Loucy (cell line): Measurements from ENCODE around the gene SLC6A2.

Source experiments
- H2AFZ ChIP-seq: fragments of 200-600 bp; sonication (generic); 2 replicates; pipeline ENCODE4 v1.6.0; 2016; ENCODE audit warnings: antibody characterized with exemption, mild to moderate bottlenecking, low read length, moderate library complexity
- H3F3A ChIP-seq: fragments of 200-600 bp; 2 replicates; pipeline ENCODE4 v1.6.0; 2016; ENCODE audit warnings: antibody characterized with exemption, low read depth, mild to moderate bottlenecking
- H3K27me3 ChIP-seq: fragments of 200-600 bp; sonication (generic); 2 replicates; pipeline ENCODE4 v1.6.1; 2014; ENCODE audit warnings: low read length, mild to moderate bottlenecking; ENCODE audit not compliant: insufficient read depth, poor library complexity, severe bottlenecking
- H3K36me3 ChIP-seq: fragments of 200-600 bp; sonication (generic); 2 replicates; pipeline ENCODE4 v1.6.1; 2016; ENCODE audit warnings: low read length; ENCODE audit not compliant: insufficient read depth
- H3K4me1 ChIP-seq: fragments of 200-600 bp; sonication (generic); 2 replicates; pipeline ENCODE4 v1.5.1; 2014; ENCODE audit warnings: low read length, mild to moderate bottlenecking; ENCODE audit not compliant: insufficient read depth, poor library complexity, severe bottlenecking
- H3K4me2 ChIP-seq: fragments of 200-600 bp; sonication (generic); 2 replicates; pipeline ENCODE4 v1.6.0; 2014; ENCODE audit warnings: antibody characterized with exemption, low read length, low read depth, mild to moderate bottlenecking; ENCODE audit not compliant: poor library complexity, severe bottlenecking
- H3K4me3 ChIP-seq: fragments of 200-600 bp; sonication (generic); 2 replicates; pipeline ENCODE4 v1.5.1; 2014; ENCODE audit warnings: low read length, mild to moderate bottlenecking, mixed read lengths; ENCODE audit not compliant: poor library complexity, severe bottlenecking
- H3K79me2 ChIP-seq: fragments of 200-600 bp; sonication (generic); 2 replicates; pipeline ENCODE4 v1.6.1; 2014; ENCODE audit warnings: low read length; ENCODE audit not compliant: insufficient read depth
- H3K9ac ChIP-seq: fragments of 200-600 bp; sonication (generic); 2 replicates; pipeline ENCODE4 v1.6.0; 2014; ENCODE audit warnings: mild to moderate bottlenecking, low read depth, low read length, moderate library complexity; ENCODE audit not compliant: poor library complexity, severe bottlenecking
- H3K9me2 ChIP-seq: fragments of 200-600 bp; sonication (generic); replicated peaks from 2 replicates; pipeline ENCODE4 v1.6.1; 2016; ENCODE audit warnings: low read depth, low read length, mixed read lengths
- H3K9me3 ChIP-seq: fragments of 200-600 bp; sonication (generic); 2 replicates; pipeline ENCODE4 v1.6.1; 2014; ENCODE audit warnings: mild to moderate bottlenecking, antibody characterized with exemption, low read length, low read depth; ENCODE audit not compliant: insufficient read depth
- H4K20me1 ChIP-seq: fragments of 200-600 bp; sonication (generic); 2 replicates; pipeline ENCODE4 v1.6.0; 2014; ENCODE audit warnings: antibody characterized with exemption, low read length, mild to moderate bottlenecking; ENCODE audit not compliant: insufficient read depth, poor library complexity, severe bottlenecking
- CTCF ChIP-seq: fragments of 200-600 bp; sonication (generic); conservative IDR thresholded peaks from 2 replicates; pipeline ENCODE4 v1.5.1; 2014; ENCODE audit warnings: mild to moderate bottlenecking, antibody characterized with exemption, low read length
- EZH2phosphoT487 ChIP-seq: fragments of 200-600 bp; IDR thresholded peaks from 2 replicates; pipeline ENCODE4 v1.6.1; 2018; ENCODE audit warnings: antibody characterized with exemption, mild to moderate bottlenecking, moderate library complexity, borderline replicate concordance

The SLC6A2 gene

GRCh38 chr16:55695595-55695994, 39.8 kb downstream of the SLC6A2 start:
- Histone ChIP-seq H3K4me3 (no peak overlapping the region), H4K20me1 (no peaks in the 10 kb centered on the region), H3K36me3 (no peaks in the 10 kb centered on the region), H3K4me2 (no peak overlapping the region), H3K9me3 (no peaks in the 10 kb centered on the region), H3K27me3 (no peaks in the 10 kb centered on the region), H2AFZ (no peak overlapping the region), H3K4me1 (no peaks in the 10 kb centered on the region), H3K79me2 (no peaks in the 10 kb centered on the region), H3K9me2 (no peaks in the 10 kb centered on the region), H3F3A (no peaks in the 10 kb centered on the region), H3K9ac (no peak overlapping the region)
- TF ChIP-seq CTCF (no peak), EZH2phosphoT487 (no peak)

GRCh38 chr16:55697867-55698266, 42.1 kb downstream of the SLC6A2 start:
- Histone ChIP-seq H3K4me1 (peaks cover under 1% of the 10 kb centered on the region), H3K79me2 (no peaks in the 10 kb centered on the region), H3K9me2 (no peaks in the 10 kb centered on the region), H3K27me3 (no peaks in the 10 kb centered on the region), H4K20me1 (no peaks in the 10 kb centered on the region), H3K4me3 (no peak overlapping the region), H3K9ac (no peak overlapping the region), H3F3A (no peaks in the 10 kb centered on the region), H2AFZ (no peak overlapping the region), H3K4me2 (no peak overlapping the region), H3K9me3 (no peaks in the 10 kb centered on the region), H3K36me3 (no peaks in the 10 kb centered on the region)
- TF ChIP-seq EZH2phosphoT487 (no peak), CTCF (no peak)

GRCh38 chr16:55698331-55698730, 42.5 kb downstream of the SLC6A2 start:
- no peak overlapping the region for H3K4me3 ChIP-seq
- no peak overlapping the region for H2AFZ ChIP-seq
- no peaks in the 10 kb centered on the region for H3K79me2 ChIP-seq
- no peaks in the 10 kb centered on the region for H3F3A ChIP-seq
- no peaks in the 10 kb centered on the region for H4K20me1 ChIP-seq
- no peaks in the 10 kb centered on the region for H3K9me2 ChIP-seq
- no peak overlapping the region for H3K9ac ChIP-seq
- no peaks in the 10 kb centered on the region for H3K27me3 ChIP-seq
- H3K4me2 ChIP-seq = no peak overlapping the region
- H3K36me3 ChIP-seq = no peaks in the 10 kb centered on the region
- no peaks in the 10 kb centered on the region for H3K9me3 ChIP-seq
- TF ChIP-seq CTCF = no peak
- TF ChIP-seq EZH2phosphoT487 = no peak
- peaks cover 5% of the 10 kb centered on the region for H3K4me1 ChIP-seq
